Measurements from ENCODE around the gene TMEM200B.
"Not testable (repeated sequence)": the region's sequence is repeated elsewhere in the genome, so short reads cannot be mapped to it uniquely, and the experiment has no call there.

The TMEM200B gene

GRCh38 chr1:29112705-29113412 lies 10.8 kb downstream of the TMEM200B start:
- DNase-seq (ENCODE audit: low spot score) (no peak), FAIRE-seq (no peak)

GRCh38 chr1:29108041-29108440 lies 15.7 kb downstream of the TMEM200B start:
- not testable (repeated sequence) for FAIRE-seq; DNase-seq (ENCODE audit: low spot score)

- no peak for DNase-seq (ENCODE audit: low spot score)
- FAIRE-seq: no peak
Measured at GRCh38 chr1:29105822-29106221, 17.9 kb downstream of the TMEM200B start.

GRCh38 chr1:29100487-29100886 lies 23.2 kb downstream of the TMEM200B start:
- DNase-seq (ENCODE audit: low spot score): no peak
- no peak for FAIRE-seq

- no peak for FAIRE-seq
- no peak for DNase-seq (ENCODE audit: low spot score)
Measured at GRCh38 chr1:29099286-29099685, 24.4 kb downstream of the TMEM200B start.

- no peak for DNase-seq (ENCODE audit: low spot score)
Measured at GRCh38 chr1:29096231-29096886, 27.3 kb downstream of the TMEM200B start.

GRCh38 chr1:29094954-29095353 lies 28.7 kb downstream of the TMEM200B start:
- no peak for DNase-seq (ENCODE audit: low spot score)
- FAIRE-seq: no peak

More at GRCh38 chr1:29096231-29096886, 27.3 kb downstream of the TMEM200B start:
- FAIRE-seq: no peak

- FAIRE-seq (no peak), DNase-seq (ENCODE audit: low spot score) (no peak)
Measured at GRCh38 chr1:29094433-29094832, 29.3 kb downstream of the TMEM200B start.

- not testable (repeated sequence) for DNase-seq (ENCODE audit: low spot score); FAIRE-seq
Measured at GRCh38 chr1:29092704-29093103, 31.0 kb downstream of the TMEM200B start.

GRCh38 chr1:29090937-29091618 lies 32.6 kb downstream of the TMEM200B start:
- FAIRE-seq (no peak), DNase-seq (ENCODE audit: low spot score) (no peak)

- FAIRE-seq: no peak
Measured at GRCh38 chr1:29084196-29084521, 39.5 kb downstream of the TMEM200B start.

GRCh38 chr1:29083317-29084195 lies 40.1 kb downstream of the TMEM200B start:
- FAIRE-seq (no peak), DNase-seq (ENCODE audit: low spot score) (no peak)

More at GRCh38 chr1:29084196-29084521, 39.5 kb downstream of the TMEM200B start:
- no peak for DNase-seq (ENCODE audit: low spot score)

- FAIRE-seq: no peak
Measured at GRCh38 chr1:29082519-29082918, 41.2 kb downstream of the TMEM200B start.

GRCh38 chr1:29081201-29081600 lies 42.5 kb downstream of the TMEM200B start:
- FAIRE-seq (no peak), DNase-seq (ENCODE audit: low spot score) (no peak)

More at GRCh38 chr1:29082519-29082918, 41.2 kb downstream of the TMEM200B start:
- no peak for DNase-seq (ENCODE audit: low spot score)

GRCh38 chr1:29079916-29080629 lies 43.6 kb downstream of the TMEM200B start:
- DNase-seq (ENCODE audit: low spot score): not testable (repeated sequence)

GRCh38 chr1:29077155-29077554 lies 46.5 kb downstream of the TMEM200B start:
- FAIRE-seq (no peak), DNase-seq (ENCODE audit: low spot score) (no peak)

More at GRCh38 chr1:29079916-29080629, 43.6 kb downstream of the TMEM200B start:
- FAIRE-seq: not testable (repeated sequence)

Measured in urothelium cell line (cell line).